Epithelial cell of proximal tubule (primary cell): ENCODE measurements around the gene LIN52. TPM values are rescaled to one million over a fixed set of nuclear protein-coding genes. Genes with fewer than 3 reads are reported as not detected.
A peak's percentile ranks its signal among the peaks of the same experiment; 100 is the strongest.

ENCODE experiments used
- DNase-seq: peaks from one replicate; pipeline ENCODE4 v3.0.0-alpha.2; 2011; ENCODE audit warnings: low read depth
- H3K4me3 ChIP-seq: 2 replicates; pipeline ENCODE4 v1.5.1; 2011; ENCODE audit warnings: low read depth, mild to moderate bottlenecking, low read length
- CTCF ChIP-seq: conservative IDR thresholded peaks from 2 replicates; pipeline ENCODE4 v1.5.1; 2012; ENCODE audit warnings: low read depth, mild to moderate bottlenecking, low read length
- total RNA-seq: library from RNA; depleted of rRNA; stranded (reverse); fragments of >200 nt; gene quantifications from 2 replicates; pipeline ENCODE4 v1.2.3, GENCODE V29; 2015

LIN52 gene
- total RNA-seq, 1 donor from 2014 or later = 4.6 TPM

DNA sequence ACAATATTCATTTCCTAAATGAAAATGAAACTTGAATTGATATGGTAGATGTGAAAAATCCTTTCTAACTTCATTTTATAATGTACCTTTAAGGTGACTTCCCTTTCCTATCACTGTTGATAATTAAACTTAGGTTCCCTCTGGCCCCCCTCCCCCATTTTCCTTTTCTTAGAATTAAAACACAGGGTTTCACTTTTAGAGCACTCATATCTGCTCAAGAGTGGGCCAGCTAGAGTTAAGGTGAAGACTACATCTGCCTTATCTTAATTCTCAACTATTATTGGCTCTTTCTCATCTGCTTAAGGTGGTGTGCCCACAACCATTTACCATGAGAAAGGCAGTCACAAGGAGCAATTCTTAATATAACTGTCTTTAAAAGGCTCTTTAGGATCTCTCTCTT lies 49.7 kb downstream of the LIN52 start:
- H3K4me3 ChIP-seq = no peak overlapping the region
- no peak for TF ChIP-seq CTCF
- no peak for DNase-seq

DNA sequence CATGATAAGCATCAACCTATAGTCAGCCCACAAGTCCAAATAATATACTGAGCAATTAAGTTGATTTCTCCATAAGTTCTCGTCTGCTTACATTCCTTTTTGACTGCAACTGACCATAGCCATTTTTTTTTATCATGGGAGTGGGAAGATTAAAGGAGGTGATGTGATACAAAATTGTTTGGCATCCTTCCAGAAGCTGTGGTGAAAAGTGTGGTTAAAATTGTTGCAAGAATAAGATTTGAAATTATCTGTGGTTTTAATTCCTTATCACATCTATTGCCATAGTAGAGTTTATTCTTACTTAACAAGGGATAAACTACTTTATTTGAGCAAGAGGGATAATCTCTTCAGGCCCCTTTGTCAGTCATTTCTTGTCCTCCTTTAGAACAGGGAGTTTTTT lies 50.7 kb downstream of the LIN52 start:
- TF ChIP-seq CTCF = no peak
- H3K4me3 ChIP-seq = no peak overlapping the region
- DNase-seq = no peak

GRCh38 chr14:74140374-74140850 lies 55.7 kb downstream of the LIN52 start:
- no peak for DNase-seq
- no peak overlapping the region for H3K4me3 ChIP-seq
- no peak for TF ChIP-seq CTCF

DNA sequence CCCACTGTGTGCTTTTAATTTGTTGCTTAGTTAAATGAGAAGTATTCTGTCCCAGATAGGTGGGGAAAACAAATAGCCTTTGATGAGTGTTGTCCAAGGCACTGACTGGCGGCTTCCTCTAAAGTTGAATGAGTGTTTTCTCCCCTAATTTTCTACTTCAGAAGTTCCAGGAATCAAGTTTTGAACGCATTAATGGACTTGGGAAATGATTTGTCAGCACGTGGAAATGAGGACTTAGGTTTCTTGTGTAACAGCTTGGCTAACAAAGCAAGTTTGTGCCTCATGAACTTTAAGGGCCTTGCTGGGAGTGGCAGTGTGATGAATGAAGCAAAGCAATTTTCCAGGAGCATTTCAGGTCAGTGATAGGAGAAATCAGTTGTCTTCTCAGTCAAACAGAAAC lies 56.9 kb downstream of the LIN52 start:
- no peak overlapping the region for H3K4me3 ChIP-seq
- DNase-seq = peak; percentile 83
- no peak for TF ChIP-seq CTCF

DNA sequence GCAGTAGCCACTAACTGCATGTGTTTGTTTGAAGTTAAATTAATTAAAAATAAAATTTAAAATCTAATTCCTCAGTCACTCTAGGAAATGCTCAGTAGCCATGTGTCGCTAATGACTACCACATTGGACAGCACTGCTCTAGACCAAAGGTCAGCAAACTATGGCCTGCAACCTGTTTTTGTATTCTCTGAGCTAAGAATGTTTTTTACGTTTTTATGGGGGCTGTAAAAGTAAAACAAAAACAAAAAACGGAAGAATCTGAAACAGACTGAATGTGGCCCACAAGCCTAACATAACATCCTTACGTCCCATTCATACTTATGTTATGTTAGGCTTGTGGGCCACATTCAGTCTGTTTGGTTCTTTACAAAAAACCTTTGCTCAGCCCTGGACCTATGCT lies 57.8 kb downstream of the LIN52 start:
- TF ChIP-seq CTCF = no peak
- DNase-seq = no peak
- no peak overlapping the region for H3K4me3 ChIP-seq

DNA sequence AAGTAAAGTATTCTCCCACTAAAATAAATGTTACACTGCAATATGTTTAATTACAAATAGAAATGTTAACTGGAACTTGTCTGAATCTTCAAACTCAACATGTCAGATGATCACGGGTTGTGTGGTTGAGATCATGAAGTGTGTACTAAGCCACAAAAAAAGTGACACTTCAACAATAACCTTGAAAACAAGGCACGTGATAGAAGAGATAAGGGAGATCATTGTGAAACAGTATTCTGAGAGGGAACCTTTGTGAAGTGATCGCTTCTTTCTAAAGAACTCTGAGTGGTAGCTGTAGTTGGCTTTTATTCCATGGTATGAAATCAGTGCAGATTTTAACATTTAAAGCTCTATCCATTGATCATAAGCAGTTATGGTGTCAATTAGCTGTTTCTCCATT lies 60.0 kb downstream of the LIN52 start:
- DNase-seq = no peak
- TF ChIP-seq CTCF = no peak
- no peak overlapping the region for H3K4me3 ChIP-seq

DNA sequence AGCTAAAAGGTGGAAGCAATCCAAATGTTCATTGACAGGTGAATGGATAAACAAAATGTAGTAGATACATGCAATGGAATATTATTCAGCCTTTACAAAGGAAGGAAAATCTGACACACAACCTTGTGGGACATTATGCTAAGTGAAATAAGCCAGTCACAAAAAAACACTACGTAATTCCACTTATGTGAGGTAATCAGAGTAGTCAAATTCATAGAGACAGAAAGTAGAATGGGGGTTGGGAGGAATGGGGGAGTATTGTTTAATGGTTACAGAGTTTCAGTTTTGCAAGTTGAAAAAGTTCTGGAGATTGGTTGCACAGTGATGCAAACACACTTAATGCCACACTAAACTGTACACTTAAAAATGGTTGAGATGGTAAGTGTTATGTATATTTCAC lies 62.8 kb downstream of the LIN52 start:
- no peak for TF ChIP-seq CTCF
- no peak for DNase-seq
- no peak overlapping the region for H3K4me3 ChIP-seq
